Mesothelial cell of epicardium (in vitro differentiated cells): ENCODE results near the gene XPO1. TPM values are rescaled to one million over a fixed set of nuclear protein-coding genes. Genes with fewer than 3 reads are reported as not detected.

Experiments used
- DNase-seq, 2 experiments: peaks; one replicate each; pipeline ENCODE4 v3.0.0; 2021; ENCODE audit warnings: low spot score in 2 of 2; ENCODE audit not compliant: unreplicated experiment in 2 of 2
- H3K27ac Mint-ChIP-seq: 2 replicates; pipeline ENCODE4 v1.8.0; 2021; ENCODE audit warnings: mixed read lengths
- H3K27me3 Mint-ChIP-seq: 2 replicates; pipeline ENCODE4 v1.8.0; 2021; ENCODE audit warnings: low read depth, mixed read lengths
- H3K36me3 Mint-ChIP-seq: 2 replicates; pipeline ENCODE4 v1.8.0; 2021; ENCODE audit warnings: mixed read lengths
- H3K4me1 Mint-ChIP-seq: 2 replicates; pipeline ENCODE4 v1.8.0; 2021; ENCODE audit warnings: mixed read lengths
- H3K4me3 Mint-ChIP-seq: 2 replicates; pipeline ENCODE4 v1.8.0; 2021; ENCODE audit warnings: mild to moderate bottlenecking, moderate library complexity, mixed read lengths
- H3K9me3 Mint-ChIP-seq: 2 replicates; pipeline ENCODE4 v1.8.0; 2021; ENCODE audit warnings: mixed read lengths
- CTCF ChIP-seq: fragments of 200-600 bp; sonication (generic); IDR thresholded peaks from one replicate; pipeline ENCODE4 v1.5.0; 2021; ENCODE audit warnings: antibody characterized with exemption; ENCODE audit not compliant: unreplicated experiment
- total RNA-seq: library from RNA; stranded (reverse); gene quantifications from 3 replicates; pipeline ENCODE4 v1.2.1, GENCODE V29; 2021

Gene XPO1
- total RNA-seq, 1 donor from 2014 or later: 219 TPM

DNA sequence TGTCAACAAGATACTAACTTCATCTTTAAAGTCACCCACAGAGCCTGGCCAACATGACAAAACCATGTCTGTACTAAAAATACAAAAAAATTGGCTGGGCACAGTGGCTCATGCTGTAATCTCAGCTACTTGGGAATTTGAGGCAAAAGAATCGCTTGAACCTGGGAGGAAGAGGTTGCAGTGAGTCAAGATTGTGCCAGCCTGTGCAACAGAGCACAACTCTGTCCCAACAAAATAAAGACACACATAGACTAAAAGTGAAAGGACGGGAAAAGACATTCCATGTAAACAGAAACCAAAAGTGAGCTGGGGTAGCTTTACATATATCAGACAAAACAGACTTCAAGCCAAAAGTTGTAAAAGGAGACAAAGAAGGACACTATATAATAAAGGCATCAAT lies 102.1 kb downstream of the XPO1 start:
- Mint-ChIP-seq H3K9me3 (peaks cover 26% of the 10 kb centered on the region), H3K36me3 (peaks cover 35% of the 10 kb centered on the region), H3K4me3 (no peak overlapping the region), H3K27me3 (no peaks in the 10 kb centered on the region), H3K4me1 (peaks cover 5% of the 10 kb centered on the region), H3K27ac (no peak overlapping the region)
- no peak for DNase-seq
- no peak for TF ChIP-seq CTCF

DNA sequence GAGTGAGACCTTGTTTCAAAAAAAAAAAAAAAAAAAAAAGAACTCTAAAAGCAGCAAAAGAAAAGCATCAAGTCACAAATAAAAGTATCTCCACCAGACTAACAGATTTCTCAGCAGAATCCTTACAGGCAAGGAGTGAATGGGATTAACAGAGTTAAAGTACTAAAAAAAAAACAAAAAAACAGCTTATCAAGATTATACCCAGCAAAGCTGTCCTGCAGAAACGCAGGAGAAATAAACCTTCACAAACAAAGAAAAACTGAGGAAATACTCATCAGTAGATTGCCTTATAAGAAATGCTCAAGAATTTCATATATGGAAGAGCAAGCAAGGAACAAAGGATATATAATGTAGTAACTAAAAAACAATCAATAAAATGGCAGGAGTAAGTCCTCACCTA lies 102.9 kb downstream of the XPO1 start:
- no peak for TF ChIP-seq CTCF
- peaks cover 38% of the 10 kb centered on the region for H3K36me3 Mint-ChIP-seq
- H3K27ac Mint-ChIP-seq: no peak overlapping the region
- no peak overlapping the region for H3K4me3 Mint-ChIP-seq
- no peaks in the 10 kb centered on the region for H3K27me3 Mint-ChIP-seq
- no peak for DNase-seq
- peaks cover 5% of the 10 kb centered on the region for H3K4me1 Mint-ChIP-seq
- peaks cover 26% of the 10 kb centered on the region for H3K9me3 Mint-ChIP-seq

GRCh38 chr2:61434314-61434713 lies 103.8 kb downstream of the XPO1 start:
- Mint-ChIP-seq H3K27me3 (no peaks in the 10 kb centered on the region), H3K36me3 (peaks cover 35% of the 10 kb centered on the region), H3K4me1 (peaks cover 5% of the 10 kb centered on the region), H3K4me3 (no peak overlapping the region), H3K27ac (no peak overlapping the region), H3K9me3 (peaks cover 26% of the 10 kb centered on the region)
- no peak for DNase-seq
- no peak for TF ChIP-seq CTCF

GRCh38 chr2:61433606-61434005 lies 104.5 kb downstream of the XPO1 start:
- Mint-ChIP-seq H3K27ac (peak overlapping the region; percentile 72), H3K4me1 (peaks cover 5% of the 10 kb centered on the region)
- DNase-seq: no peak

DNA sequence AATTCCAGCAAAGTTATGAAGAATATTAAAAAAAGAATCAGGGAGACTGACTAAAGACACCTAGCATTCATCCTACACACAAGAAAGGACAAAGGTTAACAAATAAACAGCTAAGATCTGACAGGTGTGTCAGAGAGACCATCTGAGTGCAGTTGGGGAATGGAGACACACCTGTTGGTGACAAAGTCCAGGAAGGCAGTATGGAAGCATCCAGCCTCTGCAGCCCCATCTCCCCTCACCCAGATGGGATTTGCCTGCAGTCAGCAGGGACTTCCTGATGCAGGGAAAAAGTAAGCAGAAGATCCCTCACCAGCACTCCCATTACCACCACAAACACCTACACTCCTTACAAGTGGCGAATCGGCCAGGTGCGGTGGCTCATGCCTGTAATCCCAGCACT lies 105.2 kb downstream of the XPO1 start:
- DNase-seq: no peak
- H3K4me1 Mint-ChIP-seq: peaks cover 5% of the 10 kb centered on the region
- TF ChIP-seq CTCF: no peak
- no peak overlapping the region for H3K27ac Mint-ChIP-seq
- no peak overlapping the region for H3K4me3 Mint-ChIP-seq
- peaks cover 26% of the 10 kb centered on the region for H3K36me3 Mint-ChIP-seq
- peaks cover 20% of the 10 kb centered on the region for H3K9me3 Mint-ChIP-seq
- H3K27me3 Mint-ChIP-seq: no peaks in the 10 kb centered on the region

More at GRCh38 chr2:61433606-61434005, 104.5 kb downstream of the XPO1 start:
- H3K4me3 Mint-ChIP-seq: no peak overlapping the region
- H3K36me3 Mint-ChIP-seq: peaks cover 29% of the 10 kb centered on the region
- H3K27me3 Mint-ChIP-seq: no peaks in the 10 kb centered on the region
- no peak for TF ChIP-seq CTCF
- H3K9me3 Mint-ChIP-seq: peaks cover 23% of the 10 kb centered on the region

GRCh38 chr2:61431345-61431744 lies 106.8 kb downstream of the XPO1 start:
- no peak overlapping the region for H3K27ac Mint-ChIP-seq
- H3K36me3 Mint-ChIP-seq: peaks cover 17% of the 10 kb centered on the region
- DNase-seq: no peak
- peaks cover 13% of the 10 kb centered on the region for H3K9me3 Mint-ChIP-seq
- H3K4me1 Mint-ChIP-seq: peaks cover 9% of the 10 kb centered on the region
- no peak overlapping the region for H3K4me3 Mint-ChIP-seq
- H3K27me3 Mint-ChIP-seq: no peaks in the 10 kb centered on the region
- TF ChIP-seq CTCF: no peak
